HG02763 (cell line): ENCODE measurements around the gene DECR2.

Experiments
- ATAC-seq: cut with Tn5 transposase; IDR thresholded peaks from one replicate; pipeline ENCODE4 v1.9.1; 2021; ENCODE audit warnings: mild to moderate bottlenecking, moderate library complexity; ENCODE audit not compliant: unreplicated experiment

Gene DECR2

GRCh38 chr16:364595-365491 lies 36.8 kb upstream of the DECR2 start:
- ATAC-seq: no peak

- no peak for ATAC-seq
These were observed 35.2 kb upstream of the DECR2 start for GRCh38 chr16:366476-366875.

- ATAC-seq: no peak
These were observed 34.3 kb upstream of the DECR2 start for GRCh38 chr16:367333-367903.

GRCh38 chr16:368388-369158 lies 33.1 kb upstream of the DECR2 start:
- ATAC-seq: no peak

GRCh38 chr16:369275-369865 lies 32.3 kb upstream of the DECR2 start:
- no peak for ATAC-seq

- no peak for ATAC-seq
These were observed 31.7 kb upstream of the DECR2 start for GRCh38 chr16:369866-370436.

- peak; percentile 76 for ATAC-seq
These were observed 31.2 kb upstream of the DECR2 start, which contains the start of gene MRPL28 for GRCh38 chr16:370443-370842. Gene MRPL28, minus strand, starts transcription at chr16:370538. Its CDS starts 320 bp downstream, at chr16:370218.

GRCh38 chr16:370979-371514 lies 30.6 kb upstream of the DECR2 start:
- no peak for ATAC-seq

GRCh38 chr16:371515-372301 lies 30.0 kb upstream of the DECR2 start:
- no peak for ATAC-seq

GRCh38 chr16:372302-372983 lies 29.2 kb upstream of the DECR2 start:
- ATAC-seq: no peak

GRCh38 chr16:373020-373598 lies 28.6 kb upstream of the DECR2 start:
- ATAC-seq: no peak

- ATAC-seq: no peak
These were observed 27.7 kb upstream of the DECR2 start for GRCh38 chr16:373848-374615.

GRCh38 chr16:374616-374926 lies 27.1 kb upstream of the DECR2 start:
- no peak for ATAC-seq

- no peak for ATAC-seq
These were observed 26.5 kb upstream of the DECR2 start for GRCh38 chr16:375212-375611.

GRCh38 chr16:375927-376816 lies 25.5 kb upstream of the DECR2 start:
- ATAC-seq: no peak

GRCh38 chr16:376817-377418 lies 24.8 kb upstream of the DECR2 start:
- no peak for ATAC-seq

GRCh38 chr16:377419-377951 lies 24.2 kb upstream of the DECR2 start:
- no peak for ATAC-seq
